Uterus (tissue), 2 donors: Measurements from ENCODE around the gene RAB15.

Experiments used
- CTCF ChIP-seq, 4 experiments: fragments of 200-600 bp in 2 of 4; fragments of 450-650 bp in 2 of 4; sonication (generic) in 2 of 4; IDR thresholded peaks; one replicate each; pipeline ENCODE4 v1.5.1; 2016 to 2019; ENCODE audit warnings: antibody characterized with exemption in 4 of 4, mild to moderate bottlenecking in 2 of 4, moderate library complexity in 1 of 4
- POLR2A ChIP-seq, 2 donors: fragments of 450-650 bp; IDR thresholded peaks; one replicate each; pipeline ENCODE4 v1.6.1; 2016; ENCODE audit warnings: antibody characterized with exemption in 2 of 2, mild to moderate bottlenecking in 1 of 2, moderate library complexity in 1 of 2

GRCh38 chr14:65011538-65011937, 39.4 kb upstream of the RAB15 start:
- TF ChIP-seq CTCF (IDR thresholded peaks at IDR 0.05) (no peak), POLR2A (IDR thresholded peaks at IDR 0.05) (no peak)
